Measurements from ENCODE around the gene TUBB.
"Not testable (repeated sequence)": the region's sequence is repeated elsewhere in the genome, so short reads cannot be mapped to it uniquely, and the experiment has no call there.

The TUBB gene

DNA sequence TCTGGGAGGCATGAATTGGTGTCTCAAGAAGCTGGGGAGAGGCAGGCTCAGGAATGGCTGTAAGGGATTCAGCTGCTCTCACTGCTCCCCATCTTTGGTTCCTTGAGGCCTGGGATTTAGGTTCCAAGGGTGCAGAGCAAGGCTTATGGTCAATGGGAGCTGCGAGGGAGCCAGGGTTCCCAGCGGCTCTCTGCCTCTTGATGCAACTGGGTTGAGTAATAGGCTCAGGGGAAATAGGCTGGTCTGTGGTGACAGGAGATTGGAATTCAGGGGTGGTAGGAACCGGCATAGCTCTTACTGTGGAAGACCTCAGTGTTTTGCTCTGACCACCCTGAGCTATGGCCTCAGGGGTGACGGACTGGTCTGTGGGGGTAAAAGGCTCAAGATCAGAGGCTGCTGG, 16.3 kb upstream of the TUBB start:
- no peak overlapping the region for H3K27ac Mint-ChIP-seq
- H3K27me3 Mint-ChIP-seq = no peaks in the 10 kb centered on the region
- H3K9me3 Mint-ChIP-seq = no peaks in the 10 kb centered on the region
- H3K36me3 Mint-ChIP-seq (ENCODE audit: low read depth) = peaks cover 62% of the 10 kb centered on the region
- H3K4me3 Mint-ChIP-seq = no peak overlapping the region
- H3K4me1 Mint-ChIP-seq (ENCODE audit: low read depth) = no peaks in the 10 kb centered on the region

DNA sequence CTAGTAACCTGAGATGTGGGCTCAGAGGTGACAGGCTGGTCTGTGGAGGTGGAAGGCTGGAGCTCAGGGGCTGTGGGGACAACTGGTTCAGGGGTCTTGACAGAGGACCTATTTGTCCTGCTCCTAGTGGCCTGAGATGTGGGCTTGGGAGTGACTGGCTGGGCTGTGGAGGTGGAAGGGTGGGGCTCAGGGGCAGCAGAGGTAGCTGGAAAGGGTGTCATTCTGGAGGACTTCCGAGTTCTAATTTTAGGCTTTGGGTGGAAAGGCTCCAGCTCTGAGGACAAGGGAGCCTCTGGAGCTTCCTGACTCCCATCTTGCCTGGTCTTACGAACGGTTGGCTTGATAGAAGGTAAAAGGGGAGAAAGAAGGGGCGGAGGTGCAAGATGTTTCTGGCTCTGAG, 14.5 kb upstream of the TUBB start:
- no peak overlapping the region for H3K4me3 Mint-ChIP-seq
- H3K4me1 Mint-ChIP-seq (ENCODE audit: low read depth) = no peaks in the 10 kb centered on the region
- peaks cover 59% of the 10 kb centered on the region for H3K36me3 Mint-ChIP-seq (ENCODE audit: low read depth)
- H3K27me3 Mint-ChIP-seq = no peaks in the 10 kb centered on the region
- no peak overlapping the region for H3K27ac Mint-ChIP-seq
- no peaks in the 10 kb centered on the region for H3K9me3 Mint-ChIP-seq

DNA sequence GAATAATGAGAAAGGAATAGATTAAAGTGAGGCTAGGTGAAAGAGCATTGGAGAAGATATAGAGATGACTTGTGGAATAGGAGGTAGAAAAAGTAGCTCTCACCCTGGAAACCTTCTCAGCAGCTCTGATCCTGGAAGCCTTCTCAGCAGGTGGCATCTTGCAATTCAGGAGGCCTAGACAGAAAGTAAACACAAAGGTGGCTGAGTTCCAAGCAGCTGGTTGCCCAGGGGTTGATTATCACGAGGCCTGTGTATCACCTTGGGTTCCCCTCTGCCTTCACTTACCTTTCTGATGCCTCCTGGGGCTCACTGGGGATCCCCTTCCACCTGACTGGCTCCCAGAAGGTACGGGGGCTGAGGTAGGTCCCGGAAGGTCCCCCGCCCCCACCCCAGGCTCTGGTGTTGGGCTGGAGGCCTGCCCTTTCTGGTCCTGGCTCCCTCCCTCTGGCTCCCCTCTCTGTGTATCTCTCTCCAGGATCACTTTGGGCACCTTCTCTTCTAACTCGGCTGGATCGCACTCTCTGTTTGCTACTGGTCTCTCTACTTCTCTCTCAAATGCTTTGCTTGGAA, 12.8 kb upstream of the TUBB start:
- H3K27ac Mint-ChIP-seq = peak overlapping the region; percentile 2
- H3K4me1 Mint-ChIP-seq (ENCODE audit: low read depth) = peaks cover 11% of the 10 kb centered on the region
- no peaks in the 10 kb centered on the region for H3K9me3 Mint-ChIP-seq
- no peaks in the 10 kb centered on the region for H3K27me3 Mint-ChIP-seq
- peaks cover 74% of the 10 kb centered on the region for H3K36me3 Mint-ChIP-seq (ENCODE audit: low read depth)
- H3K4me3 Mint-ChIP-seq = no peak overlapping the region

DNA sequence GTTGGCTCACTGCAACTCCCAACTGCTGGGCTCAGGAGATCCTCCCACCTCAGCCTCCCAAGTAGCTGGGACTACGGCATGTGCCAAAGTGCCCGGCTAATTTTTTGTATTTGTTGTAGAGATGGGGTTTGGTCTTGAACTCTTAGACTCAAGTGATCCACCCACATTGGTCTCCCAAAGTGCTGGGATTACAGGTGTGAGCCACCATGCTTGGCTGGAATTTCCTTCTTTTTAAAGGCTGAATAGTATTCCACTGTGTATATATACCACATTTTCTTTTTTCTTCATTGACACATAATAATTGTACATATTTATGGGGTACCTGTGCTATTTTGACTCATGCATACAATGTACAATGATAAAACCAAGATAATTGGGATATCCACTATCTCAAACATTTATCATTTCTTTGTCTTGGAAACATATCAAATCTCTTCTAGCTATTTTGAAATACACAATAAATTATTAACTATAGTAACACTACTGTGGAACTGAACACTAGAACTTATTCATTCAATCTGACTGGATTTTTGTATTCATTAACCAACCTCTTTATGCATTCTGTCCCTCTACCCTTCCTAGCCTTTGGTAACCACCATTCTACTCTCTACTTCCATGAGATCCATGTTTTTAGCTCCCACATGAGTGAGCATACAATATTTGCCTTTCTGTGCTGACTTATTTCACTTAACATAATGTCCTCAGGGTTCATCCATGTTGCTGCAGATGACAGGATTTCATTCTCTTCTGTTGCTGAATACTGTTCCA, 10.9 kb upstream of the TUBB start:
- peak overlapping the region; percentile 1 for H3K27ac Mint-ChIP-seq
- H3K9me3 Mint-ChIP-seq = no peaks in the 10 kb centered on the region
- peaks cover 73% of the 10 kb centered on the region for H3K36me3 Mint-ChIP-seq (ENCODE audit: low read depth)
- H3K27me3 Mint-ChIP-seq = no peaks in the 10 kb centered on the region
- no peak overlapping the region for H3K4me3 Mint-ChIP-seq
- H3K4me1 Mint-ChIP-seq (ENCODE audit: low read depth) = peaks cover 15% of the 10 kb centered on the region

DNA sequence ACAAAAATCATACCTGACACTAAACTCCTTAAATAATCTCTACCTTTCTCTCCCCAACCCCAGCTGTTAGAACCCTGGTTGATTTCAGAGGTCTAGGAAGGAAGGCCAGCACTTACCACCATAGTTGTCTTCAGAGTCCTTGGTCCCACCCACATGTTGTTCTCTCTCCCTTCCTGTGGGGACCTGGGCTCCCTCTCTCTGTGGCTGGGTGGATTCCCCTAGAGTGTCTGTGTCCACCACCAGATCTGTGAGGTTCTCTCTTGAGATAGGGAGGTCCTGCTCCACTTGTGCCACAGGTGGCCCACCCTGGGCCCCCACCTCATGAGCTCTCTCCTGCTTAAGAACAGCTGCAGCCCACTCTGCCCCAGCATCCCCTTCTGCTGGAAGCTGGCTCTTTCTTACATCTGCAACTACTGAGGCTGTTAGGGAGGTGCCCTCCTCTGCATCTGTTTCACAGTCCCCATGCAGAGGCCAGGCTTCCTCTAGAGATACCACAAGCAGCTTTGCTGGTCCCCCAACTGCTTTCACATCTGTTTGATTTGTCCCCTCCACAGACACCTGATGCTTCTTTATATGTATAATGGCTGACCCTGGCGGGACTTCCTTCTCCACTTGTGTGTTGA, 8.3 kb upstream of the TUBB start:
- Mint-ChIP-seq H3K4me1 (ENCODE audit: low read depth) (peaks cover 35% of the 10 kb centered on the region), H3K9me3 (no peaks in the 10 kb centered on the region), H3K27ac (no peak overlapping the region), H3K36me3 (ENCODE audit: low read depth) (peaks cover 78% of the 10 kb centered on the region), H3K27me3 (no peaks in the 10 kb centered on the region), H3K4me3 (no peak overlapping the region)

DNA sequence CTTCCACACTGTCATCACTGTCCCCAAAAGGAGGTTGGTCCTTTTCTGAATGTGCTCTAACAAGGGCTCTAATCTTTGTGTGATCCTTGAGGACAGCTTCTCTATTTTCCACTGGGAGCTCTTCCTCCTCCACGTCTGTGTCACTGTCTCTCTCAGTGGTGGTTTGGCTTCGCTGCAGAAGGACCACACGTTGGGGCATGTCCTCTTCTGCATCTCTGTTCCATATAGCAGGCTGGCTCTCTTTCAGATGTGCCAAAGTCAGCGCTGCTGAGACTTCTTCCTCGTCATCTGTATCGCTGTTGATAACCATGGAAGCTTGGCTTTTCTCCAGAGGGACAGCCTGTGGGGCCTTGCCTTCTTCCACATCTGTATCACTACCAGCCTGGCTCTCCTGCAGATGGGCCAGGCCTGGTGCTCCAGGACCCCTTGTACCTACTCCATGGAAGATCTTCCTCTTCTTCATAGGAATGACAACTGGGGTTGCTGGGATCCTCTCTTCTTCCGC, 7.7 kb upstream of the TUBB start:
- no peak overlapping the region for H3K4me3 Mint-ChIP-seq
- H3K27ac Mint-ChIP-seq = peak overlapping the region; percentile 5
- no peaks in the 10 kb centered on the region for H3K27me3 Mint-ChIP-seq
- peaks cover 77% of the 10 kb centered on the region for H3K36me3 Mint-ChIP-seq (ENCODE audit: low read depth)
- H3K4me1 Mint-ChIP-seq (ENCODE audit: low read depth) = peaks cover 38% of the 10 kb centered on the region
- no peaks in the 10 kb centered on the region for H3K9me3 Mint-ChIP-seq

DNA sequence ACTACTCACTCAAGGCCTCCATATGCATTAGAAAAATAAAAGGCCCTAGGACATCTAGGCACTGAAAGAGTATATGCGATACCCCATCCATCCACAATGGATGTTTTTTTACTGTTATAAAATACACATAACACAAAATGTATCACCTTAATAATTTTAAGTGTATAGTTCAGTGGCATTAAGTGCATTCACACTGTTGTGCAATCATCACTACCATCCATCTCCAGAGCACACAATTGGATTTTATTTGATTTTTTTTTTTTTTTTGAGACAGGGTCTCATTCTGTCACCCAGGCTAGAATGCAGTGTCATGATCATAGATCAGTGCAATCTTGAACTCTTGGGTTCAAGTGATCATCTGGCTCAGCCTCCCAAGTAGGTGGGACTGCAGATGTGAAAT, 5.9 kb upstream of the TUBB start:
- Mint-ChIP-seq H3K4me3 (no peak overlapping the region), H3K36me3 (ENCODE audit: low read depth) (peaks cover 68% of the 10 kb centered on the region), H3K9me3 (no peaks in the 10 kb centered on the region), H3K4me1 (ENCODE audit: low read depth) (peaks cover 53% of the 10 kb centered on the region), H3K27ac (no peak overlapping the region), H3K27me3 (no peaks in the 10 kb centered on the region)

DNA sequence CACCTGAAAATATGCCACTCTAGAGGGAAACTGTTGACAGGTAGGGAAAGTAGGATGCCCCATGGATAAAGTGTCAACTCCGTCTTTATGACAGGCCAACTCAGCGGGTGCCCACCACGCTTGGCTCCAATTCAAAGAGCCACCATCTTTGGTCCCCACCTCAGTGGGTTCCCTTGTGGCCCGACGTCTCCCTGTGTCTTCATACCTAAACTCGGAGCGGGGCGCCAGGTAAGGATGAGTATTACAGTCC, 3.3 kb upstream of the TUBB start:
- Mint-ChIP-seq H3K9me3 (no peaks in the 10 kb centered on the region), H3K27me3 (no peaks in the 10 kb centered on the region), H3K27ac (peak overlapping the region; percentile 99), H3K4me3 (peak overlapping the region; percentile 94), H3K4me1 (ENCODE audit: low read depth) (peaks cover 59% of the 10 kb centered on the region), H3K36me3 (ENCODE audit: low read depth) (peaks cover 63% of the 10 kb centered on the region)

DNA sequence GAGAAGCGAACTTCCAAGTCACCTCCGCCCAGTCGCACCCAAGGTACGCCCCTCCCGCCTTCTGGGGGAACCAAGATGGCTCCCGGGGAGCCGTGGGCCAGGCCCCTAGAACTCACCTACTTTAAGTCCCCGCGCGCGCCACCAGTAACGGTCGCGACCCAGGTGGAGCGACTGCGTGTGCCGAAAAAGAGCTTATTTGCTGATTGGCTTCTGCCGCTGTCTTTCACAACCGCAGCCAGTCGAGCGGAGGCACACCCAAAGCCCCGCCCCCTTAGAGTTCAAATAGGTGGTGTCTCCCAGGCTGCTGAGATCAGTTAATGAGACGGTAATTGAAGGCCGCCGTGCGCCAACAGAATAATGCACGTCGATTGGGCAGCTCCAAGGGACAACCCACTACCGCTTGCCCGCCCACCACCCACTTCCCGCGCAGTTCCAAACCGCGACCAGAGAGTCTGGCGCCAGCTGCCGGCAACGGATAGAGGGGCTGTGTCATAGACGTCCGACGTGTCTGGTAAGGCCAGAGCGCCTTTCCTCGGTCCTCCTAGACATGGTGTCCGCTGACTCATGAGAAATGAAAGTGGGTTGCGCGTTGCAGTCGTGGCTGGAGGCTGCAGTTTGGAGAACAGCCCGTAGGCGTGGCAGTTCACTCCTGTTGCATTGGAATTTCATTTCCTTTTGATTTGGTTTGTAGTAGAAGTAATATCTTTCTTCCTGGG, 2.9 kb upstream of the TUBB start, which contains the start of gene MDC1:
Gene MDC1 (minus strand): TSS at position 153 of the 716 bp plus-strand sequence. CDS start 2,106 bp downstream, outside the sequence.
- H3K4me3 Mint-ChIP-seq = peak within 1 kb of the TSS; percentile 94
- peak within 1 kb of the TSS; percentile 99 for H3K27ac Mint-ChIP-seq
- peaks cover 55% of the 10 kb centered on the region for H3K4me1 Mint-ChIP-seq (ENCODE audit: low read depth)
- H3K36me3 Mint-ChIP-seq (ENCODE audit: low read depth) = peaks cover 63% of the 10 kb centered on the region
- no peaks in the 10 kb centered on the region for H3K27me3 Mint-ChIP-seq
- H3K9me3 Mint-ChIP-seq = no peaks in the 10 kb centered on the region

DNA sequence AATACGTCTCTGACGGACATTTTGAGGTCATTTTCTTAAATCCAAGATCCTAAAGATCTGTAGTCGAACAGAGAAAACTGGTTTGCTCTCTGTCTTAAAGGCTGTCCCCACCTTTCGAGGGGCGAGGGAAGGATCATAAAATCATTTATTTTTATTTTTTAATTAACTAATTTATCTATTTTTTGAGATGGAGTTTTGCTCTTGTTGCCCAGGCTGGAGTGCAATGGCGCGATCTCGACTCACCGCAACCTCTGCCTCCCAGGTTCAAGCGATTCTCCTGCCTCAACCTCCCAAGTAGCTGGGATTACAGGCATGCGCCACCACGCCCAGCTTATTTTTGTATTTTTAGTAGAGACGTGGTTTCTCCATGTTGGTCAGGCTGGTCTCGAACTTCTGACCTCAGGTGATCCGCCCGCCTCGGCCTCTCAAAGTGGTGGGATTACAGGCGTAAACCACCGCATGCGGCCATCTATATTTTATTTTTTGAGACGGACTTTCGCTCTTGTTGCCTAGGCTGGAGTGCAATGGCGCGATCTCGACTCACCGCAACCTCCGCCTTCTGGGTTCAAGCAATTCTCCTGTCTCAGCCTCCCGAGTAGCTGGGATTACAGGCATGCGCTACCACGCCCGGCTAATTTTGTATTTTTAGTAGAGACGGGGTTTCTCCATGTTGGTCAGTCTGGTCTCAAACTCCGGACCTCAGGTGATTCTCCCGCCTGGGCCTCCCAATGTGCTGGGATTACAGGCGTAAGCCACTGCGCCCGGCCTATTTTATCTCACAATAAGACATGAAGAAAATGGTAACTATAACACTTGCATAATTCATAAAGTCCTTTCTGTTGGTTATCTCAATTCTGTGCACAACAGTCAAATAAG, 2.1 kb upstream of the TUBB start:
- peak overlapping the region; percentile 99 for H3K4me3 Mint-ChIP-seq
- not testable (repeated sequence) for H3K9me3 Mint-ChIP-seq, H3K27me3 Mint-ChIP-seq
- H3K36me3 Mint-ChIP-seq (ENCODE audit: low read depth) = peaks cover 63% of the 10 kb centered on the region
- H3K27ac Mint-ChIP-seq = peak overlapping the region; percentile 99
- peaks cover 57% of the 10 kb centered on the region for H3K4me1 Mint-ChIP-seq (ENCODE audit: low read depth)

DNA sequence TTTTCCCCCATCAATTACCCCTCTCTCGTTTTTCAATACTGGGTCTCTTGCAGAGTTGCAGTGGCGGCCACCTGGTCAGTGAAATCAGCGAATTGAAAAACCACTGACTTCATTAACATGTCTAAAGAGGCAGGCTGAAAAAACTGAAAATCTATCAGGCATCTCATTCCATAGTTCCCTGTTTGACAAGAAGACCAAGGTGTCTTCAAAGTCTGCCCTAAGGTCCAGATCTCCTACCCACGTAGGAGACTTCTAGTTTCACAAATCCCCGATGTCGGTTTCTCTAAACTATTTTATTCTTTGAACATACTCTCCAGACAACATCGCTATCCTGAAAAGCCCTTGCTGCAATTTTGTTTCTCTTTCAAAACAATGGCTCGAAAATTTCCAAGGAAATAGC, 796 bp upstream of the TUBB start:
- H3K4me1 Mint-ChIP-seq (ENCODE audit: low read depth) = peaks cover 69% of the 10 kb centered on the region
- peak overlapping the region; percentile 99 for H3K4me3 Mint-ChIP-seq
- peak overlapping the region; percentile 99 for H3K27ac Mint-ChIP-seq
- no peaks in the 10 kb centered on the region for H3K27me3 Mint-ChIP-seq
- no peaks in the 10 kb centered on the region for H3K9me3 Mint-ChIP-seq
- peaks cover 66% of the 10 kb centered on the region for H3K36me3 Mint-ChIP-seq (ENCODE audit: low read depth)

DNA sequence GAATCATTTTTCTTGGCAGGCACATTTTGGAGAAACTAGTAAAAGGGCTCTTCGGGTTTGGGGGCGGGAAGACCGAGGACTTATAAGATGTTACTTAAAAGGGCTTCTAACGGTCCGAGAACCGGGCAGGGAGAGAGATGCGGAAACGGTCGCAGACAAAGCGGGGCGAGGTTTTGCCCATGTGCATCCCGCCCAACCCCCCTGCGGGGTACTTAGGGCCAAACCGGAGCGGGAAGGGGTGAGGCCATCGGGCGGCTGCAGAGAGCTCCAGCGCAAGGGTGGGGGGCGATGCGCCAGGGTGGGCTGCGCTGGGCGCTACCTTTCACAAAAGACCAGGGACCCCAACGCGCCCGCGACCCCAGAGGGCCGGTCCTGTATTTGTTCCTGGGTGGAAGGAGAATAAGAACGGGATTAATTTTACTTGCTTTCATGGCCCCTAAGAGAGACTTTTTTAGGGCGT, 616 bp downstream of the TUBB start:
- H3K27ac Mint-ChIP-seq = peak overlapping the region; percentile 99
- H3K4me3 Mint-ChIP-seq = peak overlapping the region; percentile 99
- H3K27me3 Mint-ChIP-seq = no peaks in the 10 kb centered on the region
- H3K9me3 Mint-ChIP-seq = no peaks in the 10 kb centered on the region
- H3K4me1 Mint-ChIP-seq (ENCODE audit: low read depth) = peaks cover 71% of the 10 kb centered on the region
- peaks cover 65% of the 10 kb centered on the region for H3K36me3 Mint-ChIP-seq (ENCODE audit: low read depth)

DNA sequence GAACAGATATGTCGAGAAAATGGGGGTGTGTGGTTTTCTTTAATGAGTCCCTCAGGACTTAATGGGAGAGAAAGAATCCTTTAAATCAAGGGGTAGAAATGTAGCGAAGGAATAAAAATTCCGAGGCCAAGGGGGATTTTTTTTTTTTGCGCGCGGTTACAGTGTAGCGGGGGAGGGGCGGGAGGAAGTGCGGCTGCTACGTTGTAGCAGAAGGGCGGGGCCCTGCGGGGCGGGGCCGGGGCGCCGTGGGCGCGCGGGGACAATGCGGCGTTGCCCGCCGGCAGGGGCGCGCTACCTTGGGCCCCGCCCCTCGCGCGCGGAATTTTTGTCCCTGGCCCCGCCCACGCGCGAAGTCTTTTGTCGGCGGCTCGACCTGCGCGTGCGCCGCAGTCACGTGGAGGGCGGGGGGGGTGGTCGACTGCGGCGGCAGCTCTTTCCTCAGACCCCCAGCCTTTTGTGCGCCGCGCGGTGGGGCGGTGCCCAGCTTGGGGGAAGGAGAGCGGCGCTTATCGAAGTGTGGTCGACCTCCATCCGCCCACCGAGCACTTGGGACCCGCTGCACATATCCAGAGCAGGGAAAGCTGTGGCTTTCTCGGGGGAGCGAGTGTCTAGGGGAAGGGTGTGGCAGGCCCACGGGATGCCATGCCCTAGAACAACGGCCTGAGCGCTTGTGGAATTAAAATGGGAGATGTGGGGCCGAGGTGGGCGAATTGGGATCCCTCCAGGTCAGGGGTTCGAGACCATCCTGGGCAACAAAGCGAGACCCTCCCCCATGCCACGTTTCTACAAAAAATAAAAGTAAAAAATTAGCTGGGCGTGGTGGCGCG, 1.3 kb downstream of the TUBB start:
- H3K27me3 Mint-ChIP-seq = no peaks in the 10 kb centered on the region
- H3K36me3 Mint-ChIP-seq (ENCODE audit: low read depth) = peaks cover 60% of the 10 kb centered on the region
- peak overlapping the region; percentile 99 for H3K27ac Mint-ChIP-seq
- H3K9me3 Mint-ChIP-seq = no peaks in the 10 kb centered on the region
- peaks cover 66% of the 10 kb centered on the region for H3K4me1 Mint-ChIP-seq (ENCODE audit: low read depth)
- peak overlapping the region; percentile 99 for H3K4me3 Mint-ChIP-seq

DNA sequence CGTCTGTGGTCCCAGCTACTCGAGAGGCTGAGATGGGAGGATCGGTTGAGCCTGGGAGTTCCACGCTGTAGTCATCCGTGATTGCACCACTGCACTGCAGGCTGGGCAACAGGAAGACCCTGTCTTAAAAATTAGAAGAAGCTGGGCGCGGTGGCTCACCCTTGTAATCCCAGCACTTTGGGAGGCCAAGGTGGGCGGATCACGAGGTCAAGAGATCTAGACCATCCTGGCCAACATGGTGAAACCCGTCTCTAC, 1.8 kb downstream of the TUBB start:
- not testable (repeated sequence) for H3K9me3 Mint-ChIP-seq, H3K27me3 Mint-ChIP-seq
- Mint-ChIP-seq H3K27ac (peak overlapping the region; percentile 99), H3K36me3 (ENCODE audit: low read depth) (peaks cover 58% of the 10 kb centered on the region), H3K4me1 (ENCODE audit: low read depth) (peaks cover 63% of the 10 kb centered on the region), H3K4me3 (peak overlapping the region; percentile 99)
